ENCODE results near the gene TNS3.

TNS3 gene

DNA sequence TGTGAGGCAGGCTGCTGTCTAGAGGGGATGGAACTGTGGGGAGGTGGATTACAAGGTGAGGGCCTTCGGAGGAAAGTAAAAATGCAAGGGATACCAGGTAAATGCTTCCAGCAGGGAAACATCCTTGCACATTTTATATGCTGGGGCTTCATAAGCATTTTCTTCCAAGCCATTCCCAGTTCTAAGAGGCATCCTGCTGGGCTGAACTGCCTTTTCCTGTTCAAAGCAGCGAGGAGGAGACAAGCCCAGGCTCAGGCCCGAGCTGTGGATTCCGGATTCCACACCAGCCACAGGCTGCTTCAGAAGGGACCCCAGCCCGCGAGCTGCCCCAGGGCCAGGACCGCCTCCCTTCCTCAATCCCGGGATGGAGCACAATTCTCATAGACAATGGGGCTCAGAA lies 249.7 kb downstream of the TNS3 start:
- Mint-ChIP-seq H3K27ac (peak overlapping the region; percentile 91), H3K4me3 (no peak overlapping the region), H3K4me1 (peaks cover 85% of the 10 kb centered on the region), H3K27me3 (ENCODE audit: low read depth, poor library complexity) (peaks cover 11% of the 10 kb centered on the region), H3K9me3 (peaks cover 6% of the 10 kb centered on the region), H3K36me3 (ENCODE audit: low read depth) (peaks cover 26% of the 10 kb centered on the region)
- no peak for DNase-seq
- TF ChIP-seq, protein P1, sequence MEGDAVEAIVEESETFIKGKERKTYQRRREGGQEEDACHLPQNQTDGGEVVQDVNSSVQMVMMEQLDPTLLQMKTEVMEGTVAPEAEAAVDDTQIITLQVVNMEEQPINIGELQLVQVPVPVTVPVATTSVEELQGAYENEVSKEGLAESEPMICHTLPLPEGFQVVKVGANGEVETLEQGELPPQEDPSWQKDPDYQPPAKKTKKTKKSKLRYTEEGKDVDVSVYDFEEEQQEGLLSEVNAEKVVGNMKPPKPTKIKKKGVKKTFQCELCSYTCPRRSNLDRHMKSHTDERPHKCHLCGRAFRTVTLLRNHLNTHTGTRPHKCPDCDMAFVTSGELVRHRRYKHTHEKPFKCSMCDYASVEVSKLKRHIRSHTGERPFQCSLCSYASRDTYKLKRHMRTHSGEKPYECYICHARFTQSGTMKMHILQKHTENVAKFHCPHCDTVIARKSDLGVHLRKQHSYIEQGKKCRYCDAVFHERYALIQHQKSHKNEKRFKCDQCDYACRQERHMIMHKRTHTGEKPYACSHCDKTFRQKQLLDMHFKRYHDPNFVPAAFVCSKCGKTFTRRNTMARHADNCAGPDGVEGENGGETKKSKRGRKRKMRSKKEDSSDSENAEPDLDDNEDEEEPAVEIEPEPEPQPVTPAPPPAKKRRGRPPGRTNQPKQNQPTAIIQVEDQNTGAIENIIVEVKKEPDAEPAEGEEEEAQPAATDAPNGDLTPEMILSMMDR (IDR thresholded peaks at IDR 0.05), result no peak

DNA sequence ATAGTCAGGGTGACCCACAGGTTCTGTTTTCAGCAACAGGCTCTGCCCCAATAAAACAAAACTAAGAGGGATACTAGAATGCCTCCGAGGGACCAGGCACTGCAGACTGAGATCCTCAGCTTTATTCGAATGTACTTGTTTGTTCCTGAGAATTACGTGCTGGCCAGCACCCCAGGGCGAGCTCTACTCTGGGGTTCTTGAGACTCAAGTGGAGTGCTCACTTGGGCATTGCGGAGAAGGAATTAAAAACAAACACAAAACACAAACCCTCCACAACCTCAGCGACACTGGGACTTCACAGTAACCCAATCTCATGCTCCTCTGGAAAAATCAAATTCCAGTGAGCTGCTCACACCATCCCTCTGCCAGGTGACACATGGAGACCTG lies 250.7 kb downstream of the TNS3 start:
- Mint-ChIP-seq H3K4me1 (peaks cover 88% of the 10 kb centered on the region), H3K27me3 (ENCODE audit: low read depth, poor library complexity) (peaks cover 8% of the 10 kb centered on the region), H3K9me3 (no peaks in the 10 kb centered on the region), H3K36me3 (ENCODE audit: low read depth) (peaks cover 16% of the 10 kb centered on the region), H3K27ac (peak overlapping the region; percentile 64), H3K4me3 (peak overlapping the region; percentile 47)
- TF ChIP-seq, protein P1 (IDR thresholded peaks at IDR 0.05), result no peak
- DNase-seq, result no peak

GRCh38 chr7:47330561-47331178 lies 251.2 kb downstream of the TNS3 start:
- H3K4me1 Mint-ChIP-seq, result peaks cover 88% of the 10 kb centered on the region
- DNase-seq, result no peak
- H3K36me3 Mint-ChIP-seq (ENCODE audit: low read depth), result peaks cover 11% of the 10 kb centered on the region
- peak overlapping the region; percentile 44 for H3K4me3 Mint-ChIP-seq
- H3K27ac Mint-ChIP-seq, result peak overlapping the region; percentile 90
- TF ChIP-seq, protein P1 (IDR thresholded peaks at IDR 0.05), result no peak
- peaks cover 6% of the 10 kb centered on the region for H3K27me3 Mint-ChIP-seq (ENCODE audit: low read depth, poor library complexity)
- no peaks in the 10 kb centered on the region for H3K9me3 Mint-ChIP-seq

GRCh38 chr7:47330026-47330425 lies 251.9 kb downstream of the TNS3 start:
- DNase-seq, result no peak
- Mint-ChIP-seq H3K27me3 (ENCODE audit: low read depth, poor library complexity) (peaks cover 6% of the 10 kb centered on the region), H3K36me3 (ENCODE audit: low read depth) (peaks cover 9% of the 10 kb centered on the region), H3K4me1 (peaks cover 92% of the 10 kb centered on the region), H3K27ac (peak overlapping the region; percentile 90), H3K4me3 (peak overlapping the region; percentile 44), H3K9me3 (peaks cover 4% of the 10 kb centered on the region)
- TF ChIP-seq, protein P1 (IDR thresholded peaks at IDR 0.05), result no peak

DNA sequence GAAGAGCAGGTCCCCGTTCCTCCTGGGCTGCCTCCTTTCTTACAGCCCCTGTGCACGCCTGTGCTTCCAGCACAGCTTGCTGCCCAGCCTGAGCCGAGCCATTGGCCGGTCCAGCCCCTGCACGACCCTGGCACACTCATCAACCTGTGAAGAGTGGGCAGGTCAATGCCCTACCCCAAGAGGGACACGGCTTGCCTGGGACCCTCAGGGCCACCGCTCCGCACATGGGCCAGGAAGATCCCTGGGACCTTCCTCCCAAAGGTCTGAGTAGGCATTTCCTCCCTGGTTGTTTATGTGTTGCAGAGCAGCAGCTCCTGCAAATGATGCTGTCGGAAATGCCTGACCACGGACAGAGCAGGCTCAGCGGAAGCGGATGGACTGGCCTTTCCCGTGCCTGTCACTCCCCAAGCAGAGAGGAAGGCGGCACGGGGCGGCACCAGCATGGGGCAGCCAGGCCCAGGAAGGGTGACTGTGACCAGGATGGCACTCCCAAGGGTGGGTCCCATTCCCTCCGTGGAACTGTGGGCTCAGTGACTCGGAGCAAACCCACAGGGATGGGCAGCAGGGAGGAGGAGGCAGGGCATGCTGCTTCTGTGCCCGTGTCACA lies 252.5 kb downstream of the TNS3 start:
- Mint-ChIP-seq H3K4me1 (peaks cover 97% of the 10 kb centered on the region), H3K27me3 (ENCODE audit: low read depth, poor library complexity) (peaks cover 6% of the 10 kb centered on the region), H3K9me3 (peaks cover 8% of the 10 kb centered on the region), H3K4me3 (peak overlapping the region; percentile 82), H3K27ac (peak overlapping the region; percentile 98), H3K36me3 (ENCODE audit: low read depth) (peaks cover 9% of the 10 kb centered on the region)
- no peak for DNase-seq
- TF ChIP-seq, protein P1 (IDR thresholded peaks at IDR 0.05), result no peak

All from nephron progenitor cell (in vitro differentiated cells).